Gastrocnemius medialis (tissue), 4 donors: ENCODE measurements around the gene WRAP73. TPM values are rescaled to one million over a fixed set of nuclear protein-coding genes. Genes with fewer than 3 reads are reported as not detected.
A peak's percentile ranks its signal among the peaks of the same experiment; 100 is the strongest.

Source experiments
- ATAC-seq, 2 donors: fragments of 150-250 bp; one replicate each; pipeline ENCODE4 v1.9.1; 2016
- DNase-seq, 2 donors: peaks; one replicate each; pipeline ENCODE4 v3.0.0-alpha.2; 2019
- H3K27ac ChIP-seq, 4 donors: fragments of 200-600 bp; sonication (generic); 1 replicate in 1 of 4; 2 replicates in 3 of 4; pipeline ENCODE4 v1.5.1; 2016 to 2018; ENCODE audit warnings: mild to moderate bottlenecking in 2 of 4, moderate library complexity in 1 of 4
- H3K27me3 ChIP-seq, 3 donors: fragments of 200-600 bp; sonication (generic) in 2 of 3; 1 replicate in 1 of 3; 2 replicates in 2 of 3; pipeline versions ENCODE4 v1.5.1 to v1.6.0; 2016 to 2019; ENCODE audit warnings: mild to moderate bottlenecking in 1 of 3, moderate library complexity in 1 of 3
- H3K36me3 ChIP-seq, 2 donors: fragments of 200-600 bp; sonication (generic) in 1 of 2; one replicate each; pipeline ENCODE4 v1.5.1; 2017 to 2018
- H3K4me1 ChIP-seq, 2 donors: fragments of 200-600 bp; sonication (generic) in 1 of 2; one replicate each; pipeline ENCODE4 v1.5.1; 2016 to 2017; ENCODE audit warnings: mild to moderate bottlenecking in 2 of 2
- H3K4me3 ChIP-seq, 4 donors: fragments of 200-600 bp; sonication (generic) in 3 of 4; 1 replicate in 1 of 4; 2 replicates in 3 of 4; pipeline ENCODE4 v1.5.1; 2016 to 2019; ENCODE audit warnings: mild to moderate bottlenecking in 2 of 4
- H3K9me3 ChIP-seq, 3 donors: fragments of 200-600 bp; sonication (generic) in 2 of 3; 1 replicate in 1 of 3; 2 replicates in 2 of 3; pipeline ENCODE4 v1.5.1; 2016 to 2019
- CTCF ChIP-seq, 5 experiments: fragments of 450-650 bp in 3 of 5; fragments of 200-600 bp in 2 of 5; sonication (generic) in 2 of 5; IDR thresholded peaks in 4 of 5; conservative IDR thresholded peaks in 1 of 5; 1 replicate in 4 of 5; 2 replicates in 1 of 5; pipeline ENCODE4 v1.5.1; 2016 to 2019; ENCODE audit warnings: antibody characterized with exemption in 5 of 5, mild to moderate bottlenecking in 3 of 5, moderate library complexity in 3 of 5
- POLR2A ChIP-seq, 2 donors: fragments of 450-650 bp; IDR thresholded peaks; one replicate each; pipeline ENCODE4 v1.6.1; 2017; ENCODE audit warnings: antibody characterized with exemption in 2 of 2, mild to moderate bottlenecking in 2 of 2, moderate library complexity in 2 of 2
- in situ Hi-C, 4 donors: fragments of 200-750 bp; cut with MboI; loops; one replicate each; pipeline versions ENCODE4 v1.15.0 to v1.8.0; 2017; ENCODE audit warnings: low sequenced_read_pairs in 4 of 4
- intact Hi-C: fragments of 100-400 bp; cut with DNase I; formaldehyde crosslinking; loops from one replicate; pipeline ENCODE4 v1.15.1; 2023; ENCODE audit warnings: low total_unique reads
- total RNA-seq, 4 donors: library from RNA; depleted of rRNA; stranded (reverse); fragments of >200 nt; gene quantifications; one replicate each; pipeline versions ENCODE4 v1.1.0 to v1.2.3, GENCODE V29; 2016

Gene WRAP73
- total RNA-seq: 10 to 100 TPM; 12.7 to 16.1 (median 14.2) TPM

- TF ChIP-seq POLR2A (IDR thresholded peaks at IDR 0.05) (peak; percentile 69 to 76), CTCF (IDR thresholded peaks at IDR 0.05 in 4 of 5, conservative IDR thresholded peaks at IDR 0.05 in 1 of 5) (no peak)
- H3K27ac ChIP-seq: peak within 1 kb of the TSS; percentile 37 to 78 (median 60)
- DNase-seq (peak; percentile 77 to 83), ATAC-seq (peak; percentile 93 to 98)
- intact Hi-C loops (loop anchor here (1.0 kb wide), 1 partner anchor 25 kb away; no protein-coding TSS in a partner anchor), in situ Hi-C loops (no loop called here)
- H3K36me3 ChIP-seq: peaks cover 0 to 21% of the 10 kb centered on the region in 2 donors
- peak within 1 kb of the TSS; percentile 78 to 93 (median 90) for H3K4me3 ChIP-seq
- H3K4me1 ChIP-seq: peaks cover 11 to 21% of the 10 kb centered on the region in 2 donors
- H3K27me3 ChIP-seq: peaks cover 38 to 41% (median 39%) of the 10 kb centered on the region in 3 donors
- H3K9me3 ChIP-seq: no peaks in the 10 kb centered on the region
Measured at GRCh38 chr1:3649342-3650247, at the start of gene WRAP73. WRAP73 (minus strand) TSS chr1:3650103; CDS start chr1:3649999, 104 bp downstream.

- peaks cover 0 to 10% (median 0%) of the 10 kb centered on the region in 3 donors for H3K27me3 ChIP-seq
- in situ Hi-C loops (no loop called here), intact Hi-C loops (no loop called here)
- TF ChIP-seq POLR2A (IDR thresholded peaks at IDR 0.05): no peak
- no peak for TF ChIP-seq CTCF (IDR thresholded peaks at IDR 0.05 in 4 of 5, conservative IDR thresholded peaks at IDR 0.05 in 1 of 5)
- H3K4me3 ChIP-seq: no peak overlapping the region
- no peaks in the 10 kb centered on the region for H3K36me3 ChIP-seq
- no peaks in the 10 kb centered on the region for H3K4me1 ChIP-seq
- H3K27ac ChIP-seq: no peak overlapping the region
- ATAC-seq (no peak), DNase-seq (no peak)
- no peaks in the 10 kb centered on the region for H3K9me3 ChIP-seq
Measured at GRCh38 chr1:3699596-3699995, 49.7 kb upstream of the WRAP73 start.

- no peak for DNase-seq
- no peaks in the 10 kb centered on the region for H3K36me3 ChIP-seq
- no peak overlapping the region for H3K4me3 ChIP-seq
- no peaks in the 10 kb centered on the region for H3K9me3 ChIP-seq
- ATAC-seq: no peak
- H3K27me3 ChIP-seq: peaks cover 0 to 10% (median 0%) of the 10 kb centered on the region in 3 donors
- H3K27ac ChIP-seq: no peak overlapping the region
- in situ Hi-C loops (no loop called here), intact Hi-C loops (no loop called here)
- H3K4me1 ChIP-seq: no peaks in the 10 kb centered on the region
- TF ChIP-seq POLR2A (IDR thresholded peaks at IDR 0.05) (no peak), CTCF (IDR thresholded peaks at IDR 0.05 in 4 of 5, conservative IDR thresholded peaks at IDR 0.05 in 1 of 5) (no peak)
Measured at GRCh38 chr1:3698660-3699408, 48.9 kb upstream of the WRAP73 start.

GRCh38 chr1:3697810-3698209 is 47.9 kb upstream of the WRAP73 start:
- no peak for ATAC-seq
- intact Hi-C loops: no loop called here
- Histone ChIP-seq H3K27ac (no peak overlapping the region), H3K4me3 (no peak overlapping the region), H3K9me3 (no peaks in the 10 kb centered on the region), H3K27me3 (peaks cover 0 to 10% (median 0%) of the 10 kb centered on the region in 3 donors), H3K36me3 (no peaks in the 10 kb centered on the region), H3K4me1 (no peaks in the 10 kb centered on the region)
- TF ChIP-seq CTCF (IDR thresholded peaks at IDR 0.05 in 4 of 5, conservative IDR thresholded peaks at IDR 0.05 in 1 of 5) (no peak), POLR2A (IDR thresholded peaks at IDR 0.05) (no peak)
- DNase-seq: no peak
- in situ Hi-C loops: no loop called here
